Lung (tissue), 12 donors: Measurements from ENCODE around the gene DHRS12. TPM values are rescaled to one million over a fixed set of nuclear protein-coding genes. Genes with fewer than 3 reads are reported as not detected.

Experiments used
- ATAC-seq: fragments of 200-7000 bp; cut with Tn5 transposase; one replicate; pipeline ENCODE4 v1.9.1; 2020; ENCODE audit warnings: moderate number of reproducible peaks; ENCODE audit not compliant: insufficient read depth, low FRiP score
- DNase-seq, 3 donors: peaks; one replicate each; pipeline ENCODE4 v3.0.0-alpha.2; 2013 to 2017
- H3K27ac ChIP-seq, 2 donors: one replicate each; pipeline ENCODE4 v1.5.1; 2013; ENCODE audit warnings: mild to moderate bottlenecking in 2 of 2, moderate library complexity in 2 of 2, control low read depth in 1 of 2, inconsistent platforms in 1 of 2, low read depth in 1 of 2, low read length in 1 of 2
- H3K27me3 ChIP-seq, 3 donors: one replicate each; pipeline ENCODE4 v1.5.1; 2013; ENCODE audit warnings: low read length in 2 of 3; ENCODE audit not compliant: control insufficient read depth in 3 of 3, insufficient read depth in 3 of 3
- H3K36me3 ChIP-seq, 4 donors: one replicate each; pipeline ENCODE4 v1.5.1; 2013; ENCODE audit warnings: low read length in 4 of 4, mild to moderate bottlenecking in 1 of 4, moderate library complexity in 1 of 4; ENCODE audit not compliant: control insufficient read depth in 4 of 4, insufficient read depth in 4 of 4
- H3K4me1 ChIP-seq, 5 donors: one replicate each; pipeline ENCODE4 v1.5.1; 2013; ENCODE audit warnings: low read length in 5 of 5, mild to moderate bottlenecking in 2 of 5, moderate library complexity in 1 of 5; ENCODE audit not compliant: control insufficient read depth in 5 of 5, insufficient read depth in 5 of 5
- H3K4me3 ChIP-seq: one replicate; pipeline ENCODE4 v1.5.1; 2013; ENCODE audit warnings: mild to moderate bottlenecking, control low read depth, moderate library complexity
- H3K9ac ChIP-seq, 2 donors: one replicate each; pipeline ENCODE4 v1.5.1; 2013; ENCODE audit warnings: low read length in 2 of 2, control low read depth in 1 of 2; ENCODE audit not compliant: insufficient read depth in 1 of 2
- H3K9me3 ChIP-seq, 4 donors: one replicate each; pipeline ENCODE4 v1.5.1; 2013; ENCODE audit warnings: low read length in 3 of 4, mild to moderate bottlenecking in 1 of 4, moderate library complexity in 1 of 4; ENCODE audit not compliant: control insufficient read depth in 4 of 4, insufficient read depth in 3 of 4
- WGBS, 2 donors: extraction: QIAGEN DNeasy Blood & Tissue Kit; methylation state at CpG; one replicate each; pipeline ENCODE4 v1.1.7; 2013; 5-methylcytosine and 5-hydroxymethylcytosine counted together
- polyA plus RNA-seq, 2 donors: library from polyadenylated mRNA; stranded (reverse); fragments of 200-250 nt; gene quantifications; one replicate each; pipeline ENCODE4 v1.2.1, GENCODE V29; 2013
- total RNA-seq, 2 donors: library from RNA; depleted of rRNA in 1 of 2; stranded (reverse); fragments of >200 nt in 1 of 2; gene quantifications; one replicate each; pipeline ENCODE4 v1.2.1, GENCODE V29; 2014 to 2021
- TF ChIP-seq, protein P1 (sequence below): IDR thresholded peaks from 2 replicates; pipeline ENCODE4 v1.5.1; 2012; ENCODE audit warnings: mild to moderate bottlenecking; ENCODE audit errors: control extremely low read depth, extremely low read depth
- donor health status: control.
- donor health status: control.
- donor health status: Bipolar disorder and iron deficiency.
- donor health status: healthy.
- donor health status: DM: yes; HTN: yes; CAD: no.

DHRS12 gene
- total and polyA plus RNA-seq, 4 donors, result 8.5 to 17.9 (median 12.0) TPM

DNA sequence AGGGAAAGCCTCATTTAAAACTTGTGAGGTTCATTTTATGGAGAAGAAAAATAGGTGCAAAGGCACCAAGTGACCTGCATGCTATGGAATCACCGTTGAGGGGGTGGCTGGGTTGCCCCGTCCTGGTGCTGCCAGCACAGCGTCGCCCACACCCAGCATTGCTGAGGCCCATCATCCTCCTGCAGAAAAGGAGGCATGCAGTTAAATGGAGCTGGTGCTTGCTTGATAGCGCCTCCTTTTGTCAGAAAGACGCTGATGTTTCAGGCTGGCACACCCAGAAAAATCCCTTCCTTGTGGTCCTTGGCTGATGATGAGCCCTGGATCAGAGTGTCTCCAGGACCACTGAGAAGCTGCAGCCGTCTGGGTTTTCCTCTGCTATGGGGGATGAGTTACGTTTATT is 36.9 kb downstream of the DHRS12 start:
- DNase-seq (no peak), ATAC-seq (no peak)
- H3K9me3 ChIP-seq, result no peaks in the 10 kb centered on the region
- H3K4me1 ChIP-seq, result peaks cover 8 to 25% (median 12%) of the 10 kb centered on the region in 5 donors
- no peaks in the 10 kb centered on the region for H3K27me3 ChIP-seq
- TF ChIP-seq, protein P1, sequence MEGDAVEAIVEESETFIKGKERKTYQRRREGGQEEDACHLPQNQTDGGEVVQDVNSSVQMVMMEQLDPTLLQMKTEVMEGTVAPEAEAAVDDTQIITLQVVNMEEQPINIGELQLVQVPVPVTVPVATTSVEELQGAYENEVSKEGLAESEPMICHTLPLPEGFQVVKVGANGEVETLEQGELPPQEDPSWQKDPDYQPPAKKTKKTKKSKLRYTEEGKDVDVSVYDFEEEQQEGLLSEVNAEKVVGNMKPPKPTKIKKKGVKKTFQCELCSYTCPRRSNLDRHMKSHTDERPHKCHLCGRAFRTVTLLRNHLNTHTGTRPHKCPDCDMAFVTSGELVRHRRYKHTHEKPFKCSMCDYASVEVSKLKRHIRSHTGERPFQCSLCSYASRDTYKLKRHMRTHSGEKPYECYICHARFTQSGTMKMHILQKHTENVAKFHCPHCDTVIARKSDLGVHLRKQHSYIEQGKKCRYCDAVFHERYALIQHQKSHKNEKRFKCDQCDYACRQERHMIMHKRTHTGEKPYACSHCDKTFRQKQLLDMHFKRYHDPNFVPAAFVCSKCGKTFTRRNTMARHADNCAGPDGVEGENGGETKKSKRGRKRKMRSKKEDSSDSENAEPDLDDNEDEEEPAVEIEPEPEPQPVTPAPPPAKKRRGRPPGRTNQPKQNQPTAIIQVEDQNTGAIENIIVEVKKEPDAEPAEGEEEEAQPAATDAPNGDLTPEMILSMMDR, result no peak
- H3K36me3 ChIP-seq, result peaks cover 0 to 14% (median 3%) of the 10 kb centered on the region in 4 donors
- no peak overlapping the region for H3K9ac ChIP-seq
- no peak overlapping the region for H3K27ac ChIP-seq
- WGBS, 2 donors, result 94 to 95% methylated on average over 8 of the region's 8 CpGs
- no peak overlapping the region for H3K4me3 ChIP-seq

DNA sequence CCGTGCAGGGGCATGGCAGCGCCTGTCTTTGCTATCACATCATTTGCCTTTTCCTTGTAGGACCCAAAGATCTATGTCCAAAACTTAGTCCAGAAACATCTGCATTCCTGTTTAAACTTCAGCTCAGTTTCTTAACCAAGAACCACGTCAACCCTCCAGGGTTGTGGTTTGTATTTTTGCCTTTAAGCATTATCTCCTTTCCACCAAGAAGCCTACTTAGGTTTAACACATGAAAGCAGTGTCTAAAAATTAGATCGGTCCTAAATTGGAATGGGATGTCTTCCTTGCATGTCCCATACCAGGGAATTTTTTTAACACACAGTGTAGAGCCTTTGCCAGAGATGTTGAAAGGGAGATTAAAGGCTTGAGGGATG is 38.8 kb downstream of the DHRS12 start:
- DNase-seq (no peak), ATAC-seq (no peak)
- Histone ChIP-seq H3K9me3 (no peaks in the 10 kb centered on the region), H3K4me1 (peaks cover 8 to 25% (median 12%) of the 10 kb centered on the region in 5 donors), H3K36me3 (peaks cover 0 to 20% (median 8%) of the 10 kb centered on the region in 4 donors), H3K4me3 (no peak overlapping the region), H3K27me3 (no peaks in the 10 kb centered on the region), H3K9ac (no peak overlapping the region), H3K27ac (peak overlapping the region in 1 of 2 donors; percentile 61)
- 42 to 66% methylated on average over 4 of the region's 4 CpGs for WGBS, 2 donors
- TF ChIP-seq, protein P1, result no peak

DNA sequence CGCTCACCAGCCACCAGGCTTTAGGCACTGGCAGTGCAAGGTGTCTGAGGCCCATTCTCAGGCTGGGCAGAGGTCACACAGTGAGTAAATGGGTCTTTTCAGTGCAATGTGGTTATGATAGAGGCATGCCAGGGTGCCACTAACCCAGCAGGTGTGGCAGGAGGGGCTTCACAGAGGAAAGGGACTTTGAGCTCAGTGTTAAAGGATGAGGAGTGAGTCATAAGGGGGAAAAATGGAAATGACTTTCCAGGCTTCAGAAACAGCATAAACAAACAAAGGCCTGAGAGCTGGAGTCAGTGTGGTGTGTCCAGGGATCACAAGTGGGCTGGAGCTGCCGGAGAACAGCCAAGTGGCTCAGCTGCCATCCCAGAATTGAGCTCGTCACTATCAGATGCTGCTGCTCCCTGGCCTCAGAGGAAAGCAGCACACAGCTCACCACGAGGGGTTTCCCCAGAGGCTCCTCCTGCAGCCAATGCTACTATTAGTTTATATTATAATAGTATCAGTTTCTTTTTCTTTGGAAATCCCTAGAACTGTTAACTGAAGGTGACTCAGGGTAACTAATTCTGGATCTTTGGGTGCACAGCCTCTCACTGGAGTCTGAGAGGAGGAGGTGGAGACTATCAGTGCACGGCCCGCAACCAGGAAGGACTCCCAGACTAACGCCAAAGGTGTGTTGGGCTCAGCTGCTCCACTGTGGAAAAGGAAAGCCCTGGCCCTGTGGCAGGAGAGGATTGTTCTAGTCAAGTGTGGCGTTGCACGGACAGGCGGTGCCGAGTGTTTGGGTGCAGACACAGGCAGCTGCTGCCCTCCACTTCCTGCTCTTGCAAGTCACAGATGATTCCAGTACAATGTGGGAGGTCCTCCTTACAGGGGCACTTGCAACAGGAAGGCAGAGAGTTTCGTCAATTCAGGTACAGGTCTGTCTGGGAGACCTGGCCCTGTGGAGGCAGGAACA is 39.5 kb downstream of the DHRS12 start:
- H3K9ac ChIP-seq, result peak overlapping the region in 1 of 2 donors; percentile 27
- peak overlapping the region in 1 of 2 donors; percentile 61 for H3K27ac ChIP-seq
- ATAC-seq, result peak; percentile 57
- H3K4me3 ChIP-seq, result no peak overlapping the region
- 20 to 22% methylated on average over 12 of the region's 12 CpGs for WGBS, 2 donors
- H3K4me1 ChIP-seq, result peaks cover 8 to 22% (median 12%) of the 10 kb centered on the region in 5 donors
- H3K9me3 ChIP-seq, result no peaks in the 10 kb centered on the region
- H3K27me3 ChIP-seq, result no peaks in the 10 kb centered on the region
- TF ChIP-seq, protein P1, result no peak
- H3K36me3 ChIP-seq, result peaks cover 0 to 21% (median 10%) of the 10 kb centered on the region in 4 donors
- peak; percentile 76 to 83 (median 77) for DNase-seq
